Adrenal gland (tissue), 5 donors: ENCODE data around the gene WDR62.

Experiments
- CTCF ChIP-seq, 6 experiments: fragments of 450-650 bp in 4 of 6; fragments of 200-600 bp in 2 of 6; sonication (generic) in 1 of 6; IDR thresholded peaks; 1 replicate in 5 of 6; 2 replicates in 1 of 6; pipeline versions ENCODE4 v1.5.1 to v1.8.0; 2016 to 2021; ENCODE audit warnings: antibody characterized with exemption in 6 of 6, mild to moderate bottlenecking in 2 of 6, moderate library complexity in 1 of 6
- POLR2A ChIP-seq, 2 donors: fragments of 450-650 bp; IDR thresholded peaks; one replicate each; pipeline ENCODE4 v1.6.1; 2017; ENCODE audit warnings: antibody characterized with exemption in 2 of 2, mild to moderate bottlenecking in 2 of 2, moderate library complexity in 1 of 2
- donor health status: DM: no; HTN: no; CAD: no.

GRCh38 chr19:36120984-36121358 lies 66.3 kb downstream of the WDR62 start:
- TF ChIP-seq CTCF (IDR thresholded peaks at IDR 0.05) (no peak), POLR2A (IDR thresholded peaks at IDR 0.05) (no peak)
